Ishikawa (cell line): Measurements from ENCODE around the gene GMDS.

Experiments
- CEBPB ChIP-seq: IDR thresholded peaks from 2 replicates; pipeline ENCODE4 v1.6.1; 2012
- CREB1 ChIP-seq: IDR thresholded peaks from 2 replicates; pipeline ENCODE4 v1.6.1; 2012; ENCODE audit warnings: low read depth
- EGR1 ChIP-seq: IDR thresholded peaks from 2 replicates; pipeline ENCODE4 v1.6.1; 2012
- EP300 ChIP-seq: IDR thresholded peaks from 2 replicates; pipeline ENCODE4 v1.6.1; 2012; ENCODE audit warnings: borderline replicate concordance
- FOXM1 ChIP-seq: IDR thresholded peaks from 2 replicates; pipeline ENCODE4 v1.6.1; 2012; ENCODE audit warnings: low read depth, borderline replicate concordance
- NFIC ChIP-seq: IDR thresholded peaks from 2 replicates; pipeline ENCODE4 v1.6.1; 2012
- RAD21 ChIP-seq: IDR thresholded peaks from 2 replicates; pipeline ENCODE4 v1.6.1; 2012; ENCODE audit warnings: low read depth
- TAF1 ChIP-seq: IDR thresholded peaks from 2 replicates; pipeline ENCODE4 v1.6.1; 2012; ENCODE audit warnings: low read depth, mild to moderate bottlenecking
- TCF12 ChIP-seq: IDR thresholded peaks from 2 replicates; pipeline ENCODE4 v1.6.1; 2012; ENCODE audit warnings: low read depth
- TEAD4 ChIP-seq: IDR thresholded peaks from 2 replicates; pipeline ENCODE4 v1.6.1; 2012
- YY1 ChIP-seq: IDR thresholded peaks from 2 replicates; pipeline ENCODE4 v1.6.1; 2012; ENCODE audit warnings: low read depth
- ZBTB7A ChIP-seq: IDR thresholded peaks from 2 replicates; pipeline ENCODE4 v1.6.1; 2012; ENCODE audit warnings: low read depth
- TF ChIP-seq, protein P1 (sequence below): IDR thresholded peaks from 2 replicates; pipeline ENCODE4 v1.6.1; 2012
- TF ChIP-seq, protein P2 (sequence below): IDR thresholded peaks from 2 replicates; pipeline ENCODE4 v1.6.1; 2012; ENCODE audit warnings: low read depth, mild to moderate bottlenecking
- TF ChIP-seq, protein P3 (sequence below): IDR thresholded peaks from 2 replicates; pipeline ENCODE4 v1.6.1; 2012

Gene GMDS

DNA sequence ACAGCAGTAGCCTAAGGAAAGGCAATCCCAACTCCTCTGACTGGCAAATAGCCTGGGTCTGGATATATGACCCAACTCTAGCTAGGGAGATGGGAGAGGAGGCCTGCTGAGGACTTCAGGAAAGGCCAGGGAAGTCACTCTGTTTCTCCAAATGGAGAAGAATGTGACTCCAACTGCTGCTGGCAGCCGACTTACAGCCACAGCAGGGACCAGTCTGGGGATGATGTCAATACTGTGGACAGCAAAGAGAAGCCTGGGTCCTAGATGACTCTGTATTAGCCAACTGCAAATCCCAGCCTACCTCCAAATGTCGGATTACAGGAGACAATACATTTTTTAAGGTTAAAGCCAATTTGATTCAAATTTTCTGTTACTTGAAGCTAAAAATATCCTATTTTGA is 403.1 kb downstream of the GMDS start:
- TF ChIP-seq TAF1 (no peak), NFIC (no peak), FOXM1 (no peak), CEBPB (no peak), EGR1 (no peak), ZBTB7A (no peak)
- TF ChIP-seq, protein P1, sequence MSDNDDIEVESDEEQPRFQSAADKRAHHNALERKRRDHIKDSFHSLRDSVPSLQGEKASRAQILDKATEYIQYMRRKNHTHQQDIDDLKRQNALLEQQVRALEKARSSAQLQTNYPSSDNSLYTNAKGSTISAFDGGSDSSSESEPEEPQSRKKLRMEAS: no peak

DNA sequence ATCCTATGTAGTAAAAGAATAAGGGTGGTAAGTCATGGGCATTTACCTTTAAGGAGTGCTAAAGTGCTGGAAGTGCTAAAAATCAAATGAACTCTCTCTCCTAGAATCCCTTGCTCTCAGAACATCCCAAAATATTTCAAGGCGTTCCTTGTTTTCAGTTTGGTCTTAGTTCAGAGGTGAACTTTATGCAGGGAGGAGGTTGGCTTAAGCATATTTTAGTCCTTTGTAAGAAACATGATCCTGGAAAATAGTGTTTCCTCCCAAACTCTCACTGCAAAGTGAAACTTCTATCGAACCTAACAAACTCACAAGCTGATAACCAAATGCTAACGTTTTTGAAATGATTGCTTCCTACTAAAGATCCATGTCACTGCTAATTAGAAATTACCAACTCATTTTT is 404.3 kb downstream of the GMDS start:
- TF ChIP-seq YY1 (no peak), CREB1 (no peak), TCF12 (no peak), TAF1 (no peak), RAD21 (no peak)
- TF ChIP-seq, protein P2, sequence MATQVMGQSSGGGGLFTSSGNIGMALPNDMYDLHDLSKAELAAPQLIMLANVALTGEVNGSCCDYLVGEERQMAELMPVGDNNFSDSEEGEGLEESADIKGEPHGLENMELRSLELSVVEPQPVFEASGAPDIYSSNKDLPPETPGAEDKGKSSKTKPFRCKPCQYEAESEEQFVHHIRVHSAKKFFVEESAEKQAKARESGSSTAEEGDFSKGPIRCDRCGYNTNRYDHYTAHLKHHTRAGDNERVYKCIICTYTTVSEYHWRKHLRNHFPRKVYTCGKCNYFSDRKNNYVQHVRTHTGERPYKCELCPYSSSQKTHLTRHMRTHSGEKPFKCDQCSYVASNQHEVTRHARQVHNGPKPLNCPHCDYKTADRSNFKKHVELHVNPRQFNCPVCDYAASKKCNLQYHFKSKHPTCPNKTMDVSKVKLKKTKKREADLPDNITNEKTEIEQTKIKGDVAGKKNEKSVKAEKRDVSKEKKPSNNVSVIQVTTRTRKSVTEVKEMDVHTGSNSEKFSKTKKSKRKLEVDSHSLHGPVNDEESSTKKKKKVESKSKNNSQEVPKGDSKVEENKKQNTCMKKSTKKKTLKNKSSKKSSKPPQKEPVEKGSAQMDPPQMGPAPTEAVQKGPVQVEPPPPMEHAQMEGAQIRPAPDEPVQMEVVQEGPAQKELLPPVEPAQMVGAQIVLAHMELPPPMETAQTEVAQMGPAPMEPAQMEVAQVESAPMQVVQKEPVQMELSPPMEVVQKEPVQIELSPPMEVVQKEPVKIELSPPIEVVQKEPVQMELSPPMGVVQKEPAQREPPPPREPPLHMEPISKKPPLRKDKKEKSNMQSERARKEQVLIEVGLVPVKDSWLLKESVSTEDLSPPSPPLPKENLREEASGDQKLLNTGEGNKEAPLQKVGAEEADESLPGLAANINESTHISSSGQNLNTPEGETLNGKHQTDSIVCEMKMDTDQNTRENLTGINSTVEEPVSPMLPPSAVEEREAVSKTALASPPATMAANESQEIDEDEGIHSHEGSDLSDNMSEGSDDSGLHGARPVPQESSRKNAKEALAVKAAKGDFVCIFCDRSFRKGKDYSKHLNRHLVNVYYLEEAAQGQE: no peak

DNA sequence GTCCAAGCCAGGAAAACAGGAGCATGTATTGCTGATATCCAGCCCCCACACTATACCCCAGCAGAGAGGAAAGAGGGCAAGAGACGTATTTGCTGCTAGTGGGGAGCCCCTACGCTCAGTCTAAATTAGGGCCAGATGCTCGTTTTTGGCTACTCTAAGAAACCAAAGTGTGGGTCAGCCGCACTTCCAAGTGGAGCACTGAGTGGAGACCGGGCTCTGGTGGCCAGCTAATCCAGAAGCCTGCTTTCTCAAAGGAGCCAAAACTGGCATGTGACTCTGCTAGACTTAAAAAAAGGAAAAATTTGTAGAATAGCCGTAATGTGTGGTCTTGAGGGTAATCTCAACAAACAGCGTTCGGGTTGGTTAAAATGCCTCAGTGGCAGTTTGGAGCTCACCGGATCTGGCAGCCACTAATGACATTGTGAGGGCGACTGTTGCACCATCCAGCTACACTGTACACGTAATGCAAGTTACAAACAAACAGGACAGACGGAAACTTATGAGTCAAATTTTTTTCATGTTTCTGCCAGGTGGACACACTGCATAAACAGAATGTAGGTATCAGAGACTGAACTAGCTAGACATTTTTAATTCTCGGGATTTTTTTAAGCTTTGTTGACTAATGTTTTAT is 404.8 kb downstream of the GMDS start:
- no peak for TF ChIP-seq FOXM1
- TF ChIP-seq EGR1: no peak
- TF ChIP-seq, protein P3, sequence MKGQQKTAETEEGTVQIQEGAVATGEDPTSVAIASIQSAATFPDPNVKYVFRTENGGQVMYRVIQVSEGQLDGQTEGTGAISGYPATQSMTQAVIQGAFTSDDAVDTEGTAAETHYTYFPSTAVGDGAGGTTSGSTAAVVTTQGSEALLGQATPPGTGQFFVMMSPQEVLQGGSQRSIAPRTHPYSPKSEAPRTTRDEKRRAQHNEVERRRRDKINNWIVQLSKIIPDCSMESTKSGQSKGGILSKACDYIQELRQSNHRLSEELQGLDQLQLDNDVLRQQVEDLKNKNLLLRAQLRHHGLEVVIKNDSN: no peak
- TF ChIP-seq, protein P1: no peak
- no peak for TF ChIP-seq YY1
- TF ChIP-seq RAD21: no peak
- TF ChIP-seq TCF12: no peak
- TF ChIP-seq ZBTB7A: no peak
- no peak for TF ChIP-seq CREB1
- TF ChIP-seq NFIC: no peak
- TF ChIP-seq CEBPB: no peak
- TF ChIP-seq EP300: no peak
- no peak for TF ChIP-seq TEAD4
- TF ChIP-seq TAF1: no peak
- TF ChIP-seq, protein P2: no peak

- TF ChIP-seq EGR1: no peak
- TF ChIP-seq TEAD4: no peak
- no peak for TF ChIP-seq RAD21
Measured at GRCh38 chr6:1839361-1839760, 406.0 kb downstream of the GMDS start.

GRCh38 chr6:1838604-1839213 is 406.7 kb downstream of the GMDS start:
- TF ChIP-seq, protein P1: no peak
- TF ChIP-seq TEAD4 (0 out of 2 replicates have a peak, but pooled peaks have one; percentile 5), CREB1 (no peak), TAF1 (no peak), FOXM1 (no peak), TCF12 (no peak), EGR1 (no peak), EP300 (no peak), NFIC (peak; percentile 37; the same call in 1 of the 2 replicates)
- TF ChIP-seq, protein P3: no peak
- TF ChIP-seq, protein P2: no peak
